ENCODE measurements around the gene WIPF2.

DNA sequence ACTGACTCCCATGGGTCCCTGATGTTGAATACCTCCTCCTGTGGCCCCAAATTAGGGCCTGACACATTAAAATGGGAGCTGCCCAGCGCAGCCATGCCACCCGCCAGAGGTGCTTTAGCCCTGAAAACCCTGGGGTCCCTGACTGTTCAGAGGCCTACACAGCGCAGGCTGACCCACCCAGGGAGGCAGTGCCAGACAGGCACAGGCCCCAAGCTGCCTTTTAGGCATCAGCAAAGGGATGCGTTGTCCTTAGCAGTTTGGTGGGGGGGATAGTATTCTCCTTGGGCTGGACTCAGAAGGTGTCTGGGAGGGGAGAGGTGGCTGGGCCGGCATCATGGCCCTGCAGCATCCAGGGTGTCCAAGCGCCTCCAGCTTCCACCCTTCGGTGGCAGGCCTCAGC, 40.4 kb upstream of the WIPF2 start:
- TF ChIP-seq, protein P1, sequence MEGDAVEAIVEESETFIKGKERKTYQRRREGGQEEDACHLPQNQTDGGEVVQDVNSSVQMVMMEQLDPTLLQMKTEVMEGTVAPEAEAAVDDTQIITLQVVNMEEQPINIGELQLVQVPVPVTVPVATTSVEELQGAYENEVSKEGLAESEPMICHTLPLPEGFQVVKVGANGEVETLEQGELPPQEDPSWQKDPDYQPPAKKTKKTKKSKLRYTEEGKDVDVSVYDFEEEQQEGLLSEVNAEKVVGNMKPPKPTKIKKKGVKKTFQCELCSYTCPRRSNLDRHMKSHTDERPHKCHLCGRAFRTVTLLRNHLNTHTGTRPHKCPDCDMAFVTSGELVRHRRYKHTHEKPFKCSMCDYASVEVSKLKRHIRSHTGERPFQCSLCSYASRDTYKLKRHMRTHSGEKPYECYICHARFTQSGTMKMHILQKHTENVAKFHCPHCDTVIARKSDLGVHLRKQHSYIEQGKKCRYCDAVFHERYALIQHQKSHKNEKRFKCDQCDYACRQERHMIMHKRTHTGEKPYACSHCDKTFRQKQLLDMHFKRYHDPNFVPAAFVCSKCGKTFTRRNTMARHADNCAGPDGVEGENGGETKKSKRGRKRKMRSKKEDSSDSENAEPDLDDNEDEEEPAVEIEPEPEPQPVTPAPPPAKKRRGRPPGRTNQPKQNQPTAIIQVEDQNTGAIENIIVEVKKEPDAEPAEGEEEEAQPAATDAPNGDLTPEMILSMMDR (IDR thresholded peaks at IDR 0.05; ENCODE audit: control extremely low read depth in 1 of 3, insufficient read depth in 1 of 3, low read depth in 1 of 3, low read length in 3 of 3): no peak
- TF ChIP-seq JUN (IDR thresholded peaks at IDR 0.05; ENCODE audit: low read depth, low read length) (no peak), EP300 (IDR thresholded peaks at IDR 0.05; ENCODE audit: borderline replicate concordance in 1 of 2, low read depth in 2 of 2, low read length in 2 of 2) (no peak), BRCA1 (IDR thresholded peaks at IDR 0.05; ENCODE audit: low read depth, low read length) (no peak), CREB1 (IDR thresholded peaks at IDR 0.05) (no peak), POLR2A (IDR thresholded peaks at IDR 0.05; ENCODE audit: control extremely low read depth in 1 of 2, low read depth in 2 of 2, low read length in 2 of 2) (no peak), EZH2 (IDR thresholded peaks at IDR 0.05; ENCODE audit: low read depth, low read length, severe bottlenecking) (no peak), CEBPB (IDR thresholded peaks at IDR 0.05; ENCODE audit: low read depth, low read length) (no peak), YY1 (IDR thresholded peaks at IDR 0.05; ENCODE audit: low read depth, low read length) (no peak), MAFK (IDR thresholded peaks at IDR 0.05; ENCODE audit: low read depth, low read length) (no peak), TAF1 (IDR thresholded peaks at IDR 0.05; ENCODE audit: low read depth, low read length) (no peak), GABPA (IDR thresholded peaks at IDR 0.05; ENCODE audit: borderline replicate concordance, insufficient read depth, low read length) (no peak)
